ENCODE data around the gene ITSN1.

ITSN1 gene

GRCh38 chr21:33760641-33761440 is 118.5 kb downstream of the ITSN1 start:
- H3K27me3 ChIP-seq (ENCODE audit: control insufficient read depth, insufficient read depth, low read length): no peaks in the 10 kb centered on the region

GRCh38 chr21:33761441-33762036 is 119.2 kb downstream of the ITSN1 start:
- H3K27me3 ChIP-seq (ENCODE audit: control insufficient read depth, insufficient read depth, low read length): no peaks in the 10 kb centered on the region
- peak overlapping the region; percentile 34 for H3K4me3 ChIP-seq (ENCODE audit: low read length)
- no peaks in the 10 kb centered on the region for H3K9me3 ChIP-seq (replicated peaks; ENCODE audit: low read length)
- H3K36me3 ChIP-seq (ENCODE audit: insufficient read depth, low read length): peaks cover 8% of the 10 kb centered on the region
- H3K9ac ChIP-seq (ENCODE audit: low read depth, low read length): peak overlapping the region; percentile 76
- H3K4me1 ChIP-seq (ENCODE audit: control insufficient read depth, insufficient read depth, low read length): peaks cover 39% of the 10 kb centered on the region
- peak overlapping the region; percentile 69 for H3K4me2 ChIP-seq (ENCODE audit: low read length)

More at GRCh38 chr21:33760641-33761440, 118.5 kb downstream of the ITSN1 start:
- peak overlapping the region; percentile 76 for H3K9ac ChIP-seq (ENCODE audit: low read depth, low read length)
- H3K4me3 ChIP-seq (ENCODE audit: low read length): peak overlapping the region; percentile 34
- no peaks in the 10 kb centered on the region for H3K9me3 ChIP-seq (replicated peaks; ENCODE audit: low read length)
- H3K4me1 ChIP-seq (ENCODE audit: control insufficient read depth, insufficient read depth, low read length): peaks cover 39% of the 10 kb centered on the region
- peak overlapping the region; percentile 69 for H3K4me2 ChIP-seq (ENCODE audit: low read length)
- H3K36me3 ChIP-seq (ENCODE audit: insufficient read depth, low read length): peaks cover 1% of the 10 kb centered on the region

DNA sequence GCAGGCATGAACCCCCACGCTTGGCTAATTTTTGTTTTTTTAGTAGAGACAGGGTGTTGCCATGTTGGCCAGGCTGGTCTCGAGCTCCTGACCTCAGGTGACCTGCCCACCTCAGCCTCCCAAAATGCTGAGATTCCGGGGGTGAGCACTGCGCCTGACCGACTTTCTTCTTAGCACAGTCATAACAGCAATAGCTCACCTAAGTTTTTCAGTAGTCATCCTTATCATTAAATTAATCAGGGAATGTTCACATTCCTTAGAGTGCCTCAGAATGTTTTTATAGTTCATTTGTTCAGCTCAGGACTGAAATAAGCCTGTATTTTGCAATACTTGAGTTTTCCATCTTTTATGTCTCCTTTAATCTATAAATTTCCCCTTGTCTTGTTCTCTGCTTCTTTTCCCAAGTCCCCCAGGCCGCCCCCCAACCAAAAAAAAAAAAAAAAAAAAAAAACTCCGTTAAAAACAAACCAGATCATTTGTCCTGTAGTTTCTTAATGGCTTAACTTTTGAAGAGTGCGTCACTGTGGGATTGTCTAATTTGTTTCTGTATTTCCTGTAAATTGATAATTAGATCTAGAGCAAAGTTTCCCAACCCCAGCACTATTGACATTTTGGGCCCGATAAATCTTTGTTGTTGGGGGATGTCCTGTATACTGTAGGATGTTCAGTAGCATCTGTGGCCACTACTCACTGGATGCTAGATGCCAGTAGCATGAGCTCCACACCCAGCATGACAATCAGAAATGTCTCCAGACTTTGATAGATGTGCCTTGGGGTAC is 120.7 kb downstream of the ITSN1 start:
- no peaks in the 10 kb centered on the region for H3K27me3 ChIP-seq (ENCODE audit: control insufficient read depth, insufficient read depth, low read length)
- H3K4me2 ChIP-seq (ENCODE audit: low read length): peak overlapping the region; percentile 39
- peak overlapping the region; percentile 21 for H3K9ac ChIP-seq (ENCODE audit: low read depth, low read length)
- no peak overlapping the region for H3K4me3 ChIP-seq (ENCODE audit: low read length)
- peaks cover 47% of the 10 kb centered on the region for H3K4me1 ChIP-seq (ENCODE audit: control insufficient read depth, insufficient read depth, low read length)
- H3K36me3 ChIP-seq (ENCODE audit: insufficient read depth, low read length): peaks cover 14% of the 10 kb centered on the region
- H3K9me3 ChIP-seq (replicated peaks; ENCODE audit: low read length): no peaks in the 10 kb centered on the region

- Histone ChIP-seq H3K9ac (ENCODE audit: low read depth, low read length) (no peak overlapping the region), H3K27me3 (ENCODE audit: control insufficient read depth, insufficient read depth, low read length) (no peaks in the 10 kb centered on the region), H3K36me3 (ENCODE audit: insufficient read depth, low read length) (peaks cover 14% of the 10 kb centered on the region), H3K4me3 (ENCODE audit: low read length) (no peak overlapping the region), H3K4me1 (ENCODE audit: control insufficient read depth, insufficient read depth, low read length) (peaks cover 48% of the 10 kb centered on the region), H3K9me3 (replicated peaks; ENCODE audit: low read length) (no peaks in the 10 kb centered on the region), H3K4me2 (ENCODE audit: low read length) (peak overlapping the region; percentile 7)
Observed at GRCh38 chr21:33763582-33763899, 121.2 kb downstream of the ITSN1 start.

DNA sequence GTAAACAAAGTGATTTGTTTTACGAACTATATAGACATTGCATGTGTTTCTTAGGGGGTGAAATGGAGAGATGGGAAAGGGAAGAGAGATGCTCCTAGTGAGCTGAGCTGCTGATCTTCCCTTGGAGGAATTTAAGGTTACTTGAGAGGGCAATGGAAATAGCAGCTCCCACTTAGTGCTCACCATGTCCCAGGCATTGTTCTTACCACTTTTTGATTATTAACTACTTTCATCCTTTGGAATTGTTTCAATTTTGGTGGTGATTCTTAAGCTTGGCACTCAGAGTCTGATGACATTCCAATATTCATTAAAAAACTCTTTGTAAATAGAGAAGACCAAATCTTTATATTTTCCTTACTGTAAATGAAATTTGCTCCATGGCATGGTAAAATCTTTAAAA is 124.9 kb downstream of the ITSN1 start:
- Histone ChIP-seq H3K4me1 (ENCODE audit: control insufficient read depth, insufficient read depth, low read length) (peaks cover 34% of the 10 kb centered on the region), H3K36me3 (ENCODE audit: insufficient read depth, low read length) (peaks cover 27% of the 10 kb centered on the region), H3K9me3 (replicated peaks; ENCODE audit: low read length) (no peaks in the 10 kb centered on the region), H3K4me2 (ENCODE audit: low read length) (no peak overlapping the region), H3K27me3 (ENCODE audit: control insufficient read depth, insufficient read depth, low read length) (no peaks in the 10 kb centered on the region), H3K4me3 (ENCODE audit: low read length) (no peak overlapping the region), H3K9ac (ENCODE audit: low read depth, low read length) (no peak overlapping the region)

DNA sequence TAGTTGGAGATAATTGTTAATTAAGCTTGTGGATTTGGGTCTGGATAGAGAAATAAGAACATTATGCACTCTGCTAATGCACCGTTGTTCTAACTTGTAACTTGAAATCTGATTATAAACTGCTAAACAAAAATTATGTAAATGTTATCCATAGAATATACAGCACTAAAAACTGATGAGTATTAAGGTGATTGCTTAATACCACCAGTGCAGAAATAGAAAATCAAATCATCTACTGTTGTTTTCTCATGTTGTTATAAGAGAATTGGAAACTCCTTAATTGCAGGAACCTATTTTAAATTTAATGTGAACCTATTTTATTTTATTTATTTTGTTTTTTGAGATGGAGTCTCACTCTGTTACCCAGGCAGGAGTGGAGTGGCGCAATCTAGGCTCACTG is 125.7 kb downstream of the ITSN1 start:
- Histone ChIP-seq H3K4me3 (ENCODE audit: low read length) (no peak overlapping the region), H3K27me3 (ENCODE audit: control insufficient read depth, insufficient read depth, low read length) (no peaks in the 10 kb centered on the region), H3K9ac (ENCODE audit: low read depth, low read length) (no peak overlapping the region), H3K9me3 (replicated peaks; ENCODE audit: low read length) (no peaks in the 10 kb centered on the region), H3K4me2 (ENCODE audit: low read length) (no peak overlapping the region), H3K36me3 (ENCODE audit: insufficient read depth, low read length) (peaks cover 33% of the 10 kb centered on the region), H3K4me1 (ENCODE audit: control insufficient read depth, insufficient read depth, low read length) (peaks cover 27% of the 10 kb centered on the region)

- Histone ChIP-seq H3K9me3 (replicated peaks; ENCODE audit: low read length) (no peaks in the 10 kb centered on the region), H3K4me3 (ENCODE audit: low read length) (no peak overlapping the region), H3K27me3 (ENCODE audit: control insufficient read depth, insufficient read depth, low read length) (no peaks in the 10 kb centered on the region), H3K9ac (ENCODE audit: low read depth, low read length) (no peak overlapping the region), H3K4me2 (ENCODE audit: low read length) (no peak overlapping the region), H3K36me3 (ENCODE audit: insufficient read depth, low read length) (peaks cover 33% of the 10 kb centered on the region), H3K4me1 (ENCODE audit: control insufficient read depth, insufficient read depth, low read length) (peaks cover 18% of the 10 kb centered on the region)
Observed at GRCh38 chr21:33769057-33769456, 126.8 kb downstream of the ITSN1 start.

DNA sequence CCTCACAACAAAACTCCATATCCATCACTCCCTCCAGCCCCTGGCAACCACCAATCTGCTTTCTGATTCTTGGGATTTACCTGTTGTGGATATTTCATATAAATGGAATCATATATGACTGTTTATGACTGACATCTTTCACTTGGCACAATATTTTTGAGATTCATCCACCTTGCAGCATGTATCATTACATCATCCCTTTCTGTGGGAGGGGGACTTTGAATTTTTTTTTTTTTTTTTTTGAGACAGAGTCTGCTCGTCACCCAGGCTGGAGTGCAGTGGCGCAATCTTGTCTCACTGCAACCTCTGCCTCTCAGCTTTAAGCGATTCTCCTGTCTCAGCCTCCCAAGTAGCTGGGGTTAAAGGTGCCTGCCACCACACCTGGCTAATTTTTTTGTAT is 128.2 kb downstream of the ITSN1 start:
- no peak overlapping the region for H3K4me3 ChIP-seq (ENCODE audit: low read length)

GRCh38 chr21:33771976-33772375 is 129.7 kb downstream of the ITSN1 start:
- no peaks in the 10 kb centered on the region for H3K27me3 ChIP-seq (ENCODE audit: control insufficient read depth, insufficient read depth, low read length)
- H3K9me3 ChIP-seq (replicated peaks; ENCODE audit: low read length): no peaks in the 10 kb centered on the region
- H3K4me3 ChIP-seq (ENCODE audit: low read length): no peak overlapping the region
- H3K9ac ChIP-seq (ENCODE audit: low read depth, low read length): no peak overlapping the region
- H3K4me1 ChIP-seq (ENCODE audit: control insufficient read depth, insufficient read depth, low read length): peaks cover 18% of the 10 kb centered on the region
- peaks cover 34% of the 10 kb centered on the region for H3K36me3 ChIP-seq (ENCODE audit: insufficient read depth, low read length)
- H3K4me2 ChIP-seq (ENCODE audit: low read length): no peak overlapping the region

More for the DNA sequence above, 128.2 kb downstream of the ITSN1 start:
- H3K9me3 ChIP-seq (replicated peaks; ENCODE audit: low read length): no peaks in the 10 kb centered on the region
- H3K4me1 ChIP-seq (ENCODE audit: control insufficient read depth, insufficient read depth, low read length): peaks cover 18% of the 10 kb centered on the region
- H3K9ac ChIP-seq (ENCODE audit: low read depth, low read length): no peak overlapping the region
- peaks cover 39% of the 10 kb centered on the region for H3K36me3 ChIP-seq (ENCODE audit: insufficient read depth, low read length)
- no peak overlapping the region for H3K4me2 ChIP-seq (ENCODE audit: low read length)
- no peaks in the 10 kb centered on the region for H3K27me3 ChIP-seq (ENCODE audit: control insufficient read depth, insufficient read depth, low read length)

- H3K9me3 ChIP-seq (replicated peaks; ENCODE audit: low read length): no peaks in the 10 kb centered on the region
- H3K9ac ChIP-seq (ENCODE audit: low read depth, low read length): no peak overlapping the region
- H3K4me2 ChIP-seq (ENCODE audit: low read length): no peak overlapping the region
- peaks cover 35% of the 10 kb centered on the region for H3K36me3 ChIP-seq (ENCODE audit: insufficient read depth, low read length)
- H3K4me1 ChIP-seq (ENCODE audit: control insufficient read depth, insufficient read depth, low read length): no peaks in the 10 kb centered on the region
- no peak overlapping the region for H3K4me3 ChIP-seq (ENCODE audit: low read length)
- H3K27me3 ChIP-seq (ENCODE audit: control insufficient read depth, insufficient read depth, low read length): no peaks in the 10 kb centered on the region
Observed at GRCh38 chr21:33774551-33774950, 132.2 kb downstream of the ITSN1 start.

GRCh38 chr21:33775100-33775828 is 133.0 kb downstream of the ITSN1 start:
- peaks cover 33% of the 10 kb centered on the region for H3K36me3 ChIP-seq (ENCODE audit: insufficient read depth, low read length)
- H3K4me1 ChIP-seq (ENCODE audit: control insufficient read depth, insufficient read depth, low read length): peaks cover under 1% of the 10 kb centered on the region
- H3K4me3 ChIP-seq (ENCODE audit: low read length): no peak overlapping the region
- no peaks in the 10 kb centered on the region for H3K9me3 ChIP-seq (replicated peaks; ENCODE audit: low read length)
- no peaks in the 10 kb centered on the region for H3K27me3 ChIP-seq (ENCODE audit: control insufficient read depth, insufficient read depth, low read length)
- no peak overlapping the region for H3K4me2 ChIP-seq (ENCODE audit: low read length)
- H3K9ac ChIP-seq (ENCODE audit: low read depth, low read length): no peak overlapping the region

All from skeletal muscle satellite cell (primary cell).